H1 (cell line): ENCODE data around the gene CDON. TPM values are rescaled to one million over a fixed set of nuclear protein-coding genes. Genes with fewer than 3 reads are reported as not detected.

Experiments used
- CTCF ChIA-PET: fragments of 300-600 bp; sonication (Branson Sonifier 250); formaldehyde crosslinking; loops from one replicate; lab custom pipeline; 2021; ENCODE audit not compliant: partially characterized antibody; lab: Charles Lee
- POLR2A ChIA-PET: fragments of 300-600 bp; sonication (Branson Sonifier 250); formaldehyde crosslinking; loops from one replicate; lab custom pipeline; 2021; ENCODE audit warnings: inconsistent platforms; ENCODE audit not compliant: partially characterized antibody; lab: Charles Lee
- DNase-seq, 2 experiments: peaks; one replicate each; pipeline versions ENCODE4 v3.0.0 to v3.0.0-alpha.2; 2010 to 2022; ENCODE audit warnings: low spot score in 2 of 2, low read depth in 1 of 2, mixed read lengths in 1 of 2
- FAIRE-seq: peaks from 2 replicates; lab custom pipeline; 2011; peaks lifted over from hg19 to GRCh38; lab: Jason Lieb, UNC
- H2AFZ ChIP-seq: 2 replicates; pipeline ENCODE4 v1.8.1; 2012; ENCODE audit warnings: low read length, inconsistent platforms
- H2AK5ac ChIP-seq: 2 replicates; pipeline ENCODE4 v1.6.1; 2013; ENCODE audit warnings: low read depth, low read length
- H2BK120ac ChIP-seq: replicated peaks from 2 replicates; pipeline ENCODE3; 2013; ENCODE audit warnings: low read depth, low read length, inconsistent platforms
- H2BK12ac ChIP-seq: 2 replicates; pipeline ENCODE4 v1.6.1; 2013; ENCODE audit warnings: low read depth, low read length
- H2BK15ac ChIP-seq: 2 replicates; pipeline ENCODE4 v1.6.1; 2013; ENCODE audit warnings: low read length
- H2BK20ac ChIP-seq: 2 replicates; pipeline ENCODE4 v1.6.1; 2013; ENCODE audit warnings: low read length
- H2BK5ac ChIP-seq: 2 replicates; pipeline ENCODE4 v1.6.1; 2013; ENCODE audit warnings: low read depth, low read length
- H3K14ac ChIP-seq: 2 replicates; pipeline ENCODE4 v1.6.1; 2013; ENCODE audit warnings: inconsistent platforms; ENCODE audit not compliant: insufficient read length
- H3K18ac ChIP-seq: 2 replicates; pipeline ENCODE4 v1.6.1; 2013; ENCODE audit warnings: low read length; ENCODE audit errors: extremely low read depth
- H3K23ac ChIP-seq: 2 replicates; pipeline ENCODE4 v1.6.1; 2013; ENCODE audit warnings: inconsistent platforms; ENCODE audit not compliant: insufficient read length
- H3K23me2 ChIP-seq: 2 replicates; pipeline ENCODE4 v1.6.1; 2013; ENCODE audit warnings: low read depth, low read length
- H3K27ac ChIP-seq: 2 replicates; pipeline ENCODE4 v1.6.1; 2011; ENCODE audit warnings: low read depth, low read length, inconsistent platforms
- H3K27me3 ChIP-seq, 4 experiments: replicated peaks in 1 of 4; 1 replicate in 1 of 4; 2 replicates in 3 of 4; pipeline versions ENCODE4 v1.6.1 to v1.8.1; 2011 to 2013; ENCODE audit warnings: low read length in 3 of 4, mild to moderate bottlenecking in 3 of 4, inconsistent platforms in 2 of 4, mixed read lengths in 2 of 4, moderate library complexity in 1 of 4; ENCODE audit not compliant: control insufficient read depth in 3 of 4, insufficient read depth in 3 of 4; ENCODE audit errors: extremely low read depth in 1 of 4
- H3K36me3 ChIP-seq, 4 experiments: 2 replicates each; pipeline versions ENCODE4 v1.6.1 to v1.8.1; 2011 to 2013; ENCODE audit warnings: mild to moderate bottlenecking in 4 of 4, low read length in 3 of 4, moderate library complexity in 2 of 4, control low read depth in 1 of 4, inconsistent platforms in 1 of 4; ENCODE audit not compliant: insufficient read depth in 4 of 4, control insufficient read depth in 2 of 4
- H3K4ac ChIP-seq: replicated peaks from 2 replicates; pipeline ENCODE3; 2013; ENCODE audit warnings: low read length, low read depth, mixed read lengths, inconsistent platforms; ENCODE audit not compliant: insufficient read length
- H3K4me1 ChIP-seq, 4 experiments: replicated peaks in 1 of 4; 1 replicate in 1 of 4; 2 replicates in 3 of 4; pipeline versions ENCODE4 v1.6.1 to v1.8.1; 2011 to 2013; ENCODE audit warnings: low read length in 3 of 4, inconsistent platforms in 2 of 4, mixed read lengths in 1 of 4; ENCODE audit not compliant: insufficient read depth in 4 of 4, control insufficient read depth in 3 of 4
- H3K4me2 ChIP-seq, 2 experiments: 2 replicates each; pipeline versions ENCODE4 v1.6.1 to v1.8.1; 2011 to 2013; ENCODE audit warnings: low read depth in 2 of 2, low read length in 2 of 2, control low read depth in 1 of 2, inconsistent platforms in 1 of 2, mild to moderate bottlenecking in 1 of 2; ENCODE audit not compliant: insufficient read depth in 1 of 2
- H3K4me3 ChIP-seq, 4 experiments: fragments of 200-600, 300-600 bp in 1 of 4; sonication (generic), shearing (Covaris generic), sonication (Bioruptor Twin) in 1 of 4; 2 replicates each; pipeline versions ENCODE4 v1.5.1 to v1.8.1; 2011 to 2016; ENCODE audit warnings: low read length in 4 of 4, low read depth in 3 of 4, control low read depth in 2 of 4, inconsistent platforms in 2 of 4, mild to moderate bottlenecking in 2 of 4, mixed read lengths in 1 of 4, moderate library complexity in 1 of 4; ENCODE audit not compliant: insufficient read depth in 2 of 4; ENCODE audit errors: extremely low read depth in 1 of 4
- H3K56ac ChIP-seq: replicated peaks from 2 replicates; pipeline ENCODE3; 2013; ENCODE audit warnings: low read depth, mild to moderate bottlenecking, mixed read lengths, low read length, inconsistent platforms; ENCODE audit not compliant: insufficient read length
- H3K79me1 ChIP-seq: 2 replicates; pipeline ENCODE4 v1.6.1; 2013; ENCODE audit warnings: low read depth, low read length, control low read depth
- H3K79me2 ChIP-seq, 2 experiments: 2 replicates each; pipeline versions ENCODE4 v1.6.1 to v1.8.1; 2012 to 2013; ENCODE audit warnings: low read length in 2 of 2, mild to moderate bottlenecking in 2 of 2, inconsistent platforms in 1 of 2; ENCODE audit not compliant: insufficient read depth in 2 of 2, control insufficient read depth in 1 of 2
- H3K9ac ChIP-seq, 4 experiments: replicated peaks in 1 of 4; 1 replicate in 1 of 4; 2 replicates in 3 of 4; pipeline versions ENCODE4 v1.6.1 to v1.8.1; 2011 to 2013; ENCODE audit warnings: low read depth in 3 of 4, low read length in 3 of 4, control low read depth in 2 of 4, mild to moderate bottlenecking in 2 of 4, moderate library complexity in 2 of 4, inconsistent platforms in 1 of 4; ENCODE audit errors: extremely low read depth in 1 of 4
- H3K9me3 ChIP-seq, 2 experiments: 2 replicates each; pipeline versions ENCODE4 v1.6.1 to v1.8.1; 2012 to 2013; ENCODE audit warnings: mild to moderate bottlenecking in 2 of 2, moderate library complexity in 2 of 2, control low read depth in 1 of 2, inconsistent platforms in 1 of 2, low read depth in 1 of 2, low read length in 1 of 2, mixed read lengths in 1 of 2; ENCODE audit not compliant: insufficient read depth in 2 of 2
- H4K20me1 ChIP-seq, 2 experiments: replicated peaks in 1 of 2; 2 replicates each; pipeline versions ENCODE3 to v1.8.1; 2011 to 2013; ENCODE audit warnings: inconsistent platforms in 2 of 2, low read length in 2 of 2, mild to moderate bottlenecking in 1 of 2; ENCODE audit not compliant: insufficient read depth in 2 of 2, control insufficient read depth in 1 of 2
- H4K5ac ChIP-seq: 2 replicates; pipeline ENCODE4 v1.6.1; 2013; ENCODE audit warnings: low read length, low read depth, mixed read lengths, inconsistent platforms; ENCODE audit not compliant: insufficient read length
- H4K8ac ChIP-seq: 2 replicates; pipeline ENCODE4 v1.8.0; 2013; ENCODE audit warnings: mild to moderate bottlenecking, moderate library complexity, low read length, inconsistent platforms; ENCODE audit not compliant: insufficient read depth; ENCODE audit errors: extremely low read depth
- H4K91ac ChIP-seq: replicated peaks from 2 replicates; pipeline ENCODE3; 2013; ENCODE audit warnings: low read length, mixed read lengths, inconsistent platforms; ENCODE audit not compliant: insufficient read length
- BCL11A ChIP-seq, 2 experiments: IDR thresholded peaks; one replicate each; pipeline ENCODE4 v1.6.1; 2011; ENCODE audit warnings: low read depth in 2 of 2, low read length in 2 of 2, mild to moderate bottlenecking in 2 of 2
- CBX5 ChIP-seq: fragments of 300-800, 300-1000 bp; sonication (generic); IDR thresholded peaks from 2 replicates; pipeline ENCODE4 v1.7.1; 2016; ENCODE audit warnings: antibody characterized with exemption, low read length, low read depth
- FOSL1 ChIP-seq: IDR thresholded peaks from 2 replicates; pipeline ENCODE4 v1.6.1; 2011; ENCODE audit warnings: mild to moderate bottlenecking, low read depth, low read length, moderate library complexity; ENCODE audit not compliant: insufficient read depth
- GTF2F1 ChIP-seq: IDR thresholded peaks from 2 replicates; pipeline ENCODE4 v1.6.1; 2012; ENCODE audit warnings: low read depth, low read length, improper control_type of control experiment, borderline replicate concordance
- JUND ChIP-seq: IDR thresholded peaks from 2 replicates; pipeline ENCODE4 v1.6.1; 2011; ENCODE audit warnings: mild to moderate bottlenecking, improper control_type of control experiment, low read length
- SP4 ChIP-seq: IDR thresholded peaks from 2 replicates; pipeline ENCODE4 v1.6.1; 2012; ENCODE audit warnings: low read length, inconsistent platforms
- TAF1 ChIP-seq: IDR thresholded peaks from 2 replicates; pipeline ENCODE4 v1.6.1; 2011; ENCODE audit warnings: mild to moderate bottlenecking, low read depth, low read length
- TCF12 ChIP-seq: IDR thresholded peaks from 2 replicates; pipeline ENCODE4 v1.6.1; 2011; ENCODE audit warnings: low read depth, mild to moderate bottlenecking, low read length
- TEAD4 ChIP-seq: IDR thresholded peaks from 2 replicates; pipeline ENCODE4 v1.6.1; 2012; ENCODE audit warnings: low read depth, low read length, inconsistent platforms, mixed read lengths
- whole genome bisulfite sequencing, 2 experiments: shearing (Covaris generic) in 1 of 2; methylation state at CpG; one replicate each; pipeline versions ENCODE4 v1.1.6 to v1.1.7; 2013 to 2015; ENCODE audit warnings: low lambda C conversion rate in 2 of 2, mixed read lengths in 2 of 2, inconsistent platforms in 1 of 2, low coverage in 1 of 2, missing lambda C conversion rate in 1 of 2; ENCODE audit not compliant: insufficient replicate concordance in 2 of 2, insufficient coverage in 1 of 2, insufficient read length in 1 of 2; ENCODE audit errors: extremely low coverage in 1 of 2, missing lambda C conversion rate in 1 of 2; 5-methylcytosine and 5-hydroxymethylcytosine counted together
- polyA plus RNA-seq, 7 experiments: library from polyadenylated mRNA; depleted of rRNA in 3 of 7; stranded (reverse) in 5 of 7; unstranded in 2 of 7; fragments of >200 nt in 5 of 7; fragments of 200-250 nt in 2 of 7; gene quantifications; 1 replicate in 5 of 7; 2 replicates in 1 of 7; 4 replicates in 1 of 7; pipeline versions ENCODE4 v1.2.1 to v1.2.3, GENCODE V29; 2011 to 2013; ENCODE audit warnings: missing spikeins in 2 of 7, mixed read lengths in 2 of 7
- total RNA-seq: library from RNA; stranded (reverse); fragmentation: NEBNext Ultra II Directional; extraction: Animal tissue kit (Norgen Biotek cat#: 25700); gene quantifications from 2 replicates; pipeline ENCODE4 v1.2.1, GENCODE V29; 2021
- TF ChIP-seq, protein P1 (sequence below), 3 experiments: IDR thresholded peaks; 1 replicate in 2 of 3; 2 replicates in 1 of 3; pipeline versions ENCODE4 v1.5.1 to v1.6.1; 2011; ENCODE audit warnings: low read length in 3 of 3, mild to moderate bottlenecking in 3 of 3, inconsistent platforms in 2 of 3, low read depth in 1 of 3, moderate library complexity in 1 of 3; ENCODE audit not compliant: insufficient read depth in 1 of 3; ENCODE audit errors: control extremely low read depth in 1 of 3
- TF ChIP-seq, protein P2 (sequence below): IDR thresholded peaks from 2 replicates; pipeline ENCODE4 v1.6.1; 2011; ENCODE audit warnings: low read depth, mild to moderate bottlenecking, low read length; ENCODE audit not compliant: insufficient read depth

The CDON gene
- total and polyA plus RNA-seq, 2 of the 8 experiments (the other 6 are each of a cell fraction or from before 2014, with no cell fraction given) = 11.0 to 32.5 TPM

DNA sequence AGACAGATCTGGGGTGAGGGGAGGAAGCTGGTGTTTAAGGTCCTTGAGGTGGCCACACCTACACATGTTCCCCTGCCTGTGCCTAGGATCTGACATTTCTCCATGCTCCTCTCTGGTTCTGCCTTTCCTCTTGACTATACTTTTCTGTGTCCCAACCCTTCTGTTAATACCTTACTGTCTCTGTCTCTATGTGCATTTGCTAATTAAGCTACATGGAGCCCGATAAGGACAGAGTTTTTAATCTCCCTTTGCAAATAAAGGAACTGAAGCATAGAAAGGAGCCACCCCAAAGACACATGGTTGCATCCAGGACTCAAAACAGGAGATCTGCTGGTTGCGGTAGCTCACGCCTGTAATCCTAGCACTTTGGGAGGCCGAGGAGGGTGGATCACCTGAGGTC is 33.1 kb upstream of the CDON start:
- Histone ChIP-seq H3K14ac (no peak overlapping the region), H4K91ac (no peak overlapping the region), H3K9ac (no peak overlapping the region), H3K4me3 (no peak overlapping the region), H3K23ac (no peak overlapping the region), H3K9me3 (no peaks in the 10 kb centered on the region), H3K27ac (no peak overlapping the region), H3K79me1 (no peaks in the 10 kb centered on the region), H2BK15ac (no peak overlapping the region), H3K4me1 (peaks cover 0 to 5% (median 2%) of the 10 kb centered on the region in 4 experiments; a peak in 5 of 7 replicates), H4K20me1 (no peaks in the 10 kb centered on the region), H2BK5ac (no peak overlapping the region), H2AK5ac (no peak overlapping the region), H3K56ac (no peak overlapping the region), H2AFZ (no peak overlapping the region)
- POLR2A ChIA-PET = interaction anchor here (1.1 kb wide), 1 partner anchor 8 kb away, joined by 4 read pairs; no protein-coding TSS in a partner anchor
- TF ChIP-seq CBX5 (no peak), BCL11A (IDR thresholded peaks at IDR 0.05; ENCODE audit: low read depth in 2 of 2, low read length in 2 of 2) (no peak), TAF1 (no peak), FOSL1 (no peak), JUND (no peak), GTF2F1 (no peak), TCF12 (no peak), TEAD4 (no peak), SP4 (no peak)
- TF ChIP-seq, protein P1, sequence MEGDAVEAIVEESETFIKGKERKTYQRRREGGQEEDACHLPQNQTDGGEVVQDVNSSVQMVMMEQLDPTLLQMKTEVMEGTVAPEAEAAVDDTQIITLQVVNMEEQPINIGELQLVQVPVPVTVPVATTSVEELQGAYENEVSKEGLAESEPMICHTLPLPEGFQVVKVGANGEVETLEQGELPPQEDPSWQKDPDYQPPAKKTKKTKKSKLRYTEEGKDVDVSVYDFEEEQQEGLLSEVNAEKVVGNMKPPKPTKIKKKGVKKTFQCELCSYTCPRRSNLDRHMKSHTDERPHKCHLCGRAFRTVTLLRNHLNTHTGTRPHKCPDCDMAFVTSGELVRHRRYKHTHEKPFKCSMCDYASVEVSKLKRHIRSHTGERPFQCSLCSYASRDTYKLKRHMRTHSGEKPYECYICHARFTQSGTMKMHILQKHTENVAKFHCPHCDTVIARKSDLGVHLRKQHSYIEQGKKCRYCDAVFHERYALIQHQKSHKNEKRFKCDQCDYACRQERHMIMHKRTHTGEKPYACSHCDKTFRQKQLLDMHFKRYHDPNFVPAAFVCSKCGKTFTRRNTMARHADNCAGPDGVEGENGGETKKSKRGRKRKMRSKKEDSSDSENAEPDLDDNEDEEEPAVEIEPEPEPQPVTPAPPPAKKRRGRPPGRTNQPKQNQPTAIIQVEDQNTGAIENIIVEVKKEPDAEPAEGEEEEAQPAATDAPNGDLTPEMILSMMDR (IDR thresholded peaks at IDR 0.05; ENCODE audit: control extremely low read depth in 1 of 3, insufficient read depth in 1 of 3, low read depth in 1 of 3, low read length in 3 of 3) = no peak
- TF ChIP-seq, protein P2, sequence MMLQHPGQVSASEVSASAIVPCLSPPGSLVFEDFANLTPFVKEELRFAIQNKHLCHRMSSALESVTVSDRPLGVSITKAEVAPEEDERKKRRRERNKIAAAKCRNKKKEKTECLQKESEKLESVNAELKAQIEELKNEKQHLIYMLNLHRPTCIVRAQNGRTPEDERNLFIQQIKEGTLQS = no peak
- TF ChIP-seq, all 59 proteins: peak for 0
- Histone ChIP-seq H2BK12ac (no peak overlapping the region), H3K4me2 (no peak overlapping the region), H3K18ac (no peak overlapping the region), H4K8ac (no peak overlapping the region), H3K36me3 (no peaks in the 10 kb centered on the region), H2BK120ac (no peak overlapping the region), H2BK20ac (no peak overlapping the region), H3K79me2 (no peaks in the 10 kb centered on the region), H3K4ac (no peak overlapping the region), H4K5ac (no peak overlapping the region), H3K27me3 (no peaks in the 10 kb centered on the region), H3K23me2 (0 out of 2 replicates have a peak, but pooled peaks cover 3% of the 10 kb centered on the region)
- CTCF ChIA-PET = interaction anchor here (1.0 to 1.4 kb wide), 3 partner anchors 9 to 19 kb away, joined by 3 to 7 read pairs (median 5); no protein-coding TSS in a partner anchor
- WGBS, 2 experiments = 93% methylated on average over 4 of the region's 4 CpGs; no CpG with 5 or more reads in 1 of the 2 experiments
- no peak for FAIRE-seq
- DNase-seq = no peak
